H9 (cell line): ENCODE data around the gene FBXL7. TPM values are rescaled to one million over a fixed set of nuclear protein-coding genes. Genes with fewer than 3 reads are reported as not detected.

Source experiments
- DNase-seq: peaks from one replicate; pipeline ENCODE4 v3.0.0-alpha.2; 2017
- H2AFZ ChIP-seq: one replicate; pipeline ENCODE4 v1.6.1; 2013; ENCODE audit warnings: mild to moderate bottlenecking, low read length, control low read depth, moderate library complexity
- H2AK5ac ChIP-seq: 2 replicates; pipeline ENCODE4 v1.6.1; 2013; ENCODE audit warnings: low read length, control low read depth, mixed read lengths; ENCODE audit not compliant: insufficient read length
- H2BK120ac ChIP-seq: one replicate; pipeline ENCODE4 v1.6.1; 2013; ENCODE audit warnings: low read depth, mild to moderate bottlenecking, low read length, control low read depth, inconsistent platforms; ENCODE audit not compliant: poor library complexity, severe bottlenecking
- H2BK12ac ChIP-seq: 2 replicates; pipeline ENCODE4 v1.6.1; 2013; ENCODE audit warnings: low read length, control low read depth, mixed read lengths, low read depth; ENCODE audit not compliant: insufficient read length
- H2BK15ac ChIP-seq: 2 replicates; pipeline ENCODE4 v1.6.1; 2013; ENCODE audit warnings: low read depth, low read length, control low read depth
- H2BK20ac ChIP-seq: one replicate; pipeline ENCODE4 v1.6.1; 2013; ENCODE audit warnings: low read depth, mild to moderate bottlenecking, low read length, control low read depth, inconsistent platforms; ENCODE audit not compliant: poor library complexity, severe bottlenecking
- H2BK5ac ChIP-seq: 2 replicates; pipeline ENCODE4 v1.6.1; 2013; ENCODE audit warnings: low read length, control low read depth, mixed read lengths; ENCODE audit not compliant: insufficient read length
- H3K14ac ChIP-seq: 2 replicates; pipeline ENCODE4 v1.6.1; 2013; ENCODE audit warnings: low read length, control low read depth; ENCODE audit not compliant: insufficient read depth
- H3K18ac ChIP-seq: 2 replicates; pipeline ENCODE4 v1.6.1; 2013; ENCODE audit warnings: low read depth, mild to moderate bottlenecking, mixed read lengths, low read length, control low read depth; ENCODE audit not compliant: insufficient read length
- H3K23ac ChIP-seq: 2 replicates; pipeline ENCODE4 v1.6.1; 2013; ENCODE audit warnings: low read length, control low read depth, mixed read lengths, low read depth; ENCODE audit not compliant: insufficient read length
- H3K23me2 ChIP-seq: 2 replicates; pipeline ENCODE4 v1.6.1; 2013; ENCODE audit warnings: low read depth, mild to moderate bottlenecking, mixed read lengths, low read length, control low read depth; ENCODE audit not compliant: insufficient read length, poor library complexity, severe bottlenecking
- H3K27ac ChIP-seq: 2 replicates; pipeline ENCODE4 v1.5.1; 2013; ENCODE audit warnings: low read length, control low read depth, mixed read lengths, low read depth; ENCODE audit not compliant: insufficient read length
- H3K27me3 ChIP-seq: 2 replicates; pipeline ENCODE4 v1.6.1; 2013; ENCODE audit warnings: low read length, control low read depth, inconsistent platforms; ENCODE audit not compliant: insufficient read depth
- H3K4ac ChIP-seq: 2 replicates; pipeline ENCODE4 v1.6.1; 2013; ENCODE audit warnings: low read depth, mild to moderate bottlenecking, control low read depth, inconsistent platforms, low read length, moderate library complexity
- H3K4me1 ChIP-seq: 2 replicates; pipeline ENCODE4 v1.6.1; 2013; ENCODE audit warnings: low read length, control low read depth, inconsistent platforms; ENCODE audit not compliant: insufficient read depth
- H3K4me2 ChIP-seq: 2 replicates; pipeline ENCODE4 v1.6.1; 2013; ENCODE audit warnings: low read length, control low read depth, mixed read lengths; ENCODE audit not compliant: insufficient read length, insufficient read depth
- H3K56ac ChIP-seq: 2 replicates; pipeline ENCODE4 v1.6.1; 2013; ENCODE audit warnings: low read depth, mild to moderate bottlenecking, mixed read lengths, low read length, control low read depth; ENCODE audit not compliant: insufficient read length
- H3K79me1 ChIP-seq: 2 replicates; pipeline ENCODE4 v1.6.1; 2013; ENCODE audit warnings: low read depth, mild to moderate bottlenecking, moderate library complexity, low read length, control low read depth, inconsistent platforms; ENCODE audit not compliant: insufficient read depth, poor library complexity, severe bottlenecking
- H3K79me2 ChIP-seq: 2 replicates; pipeline ENCODE4 v1.6.1; 2013; ENCODE audit warnings: low read length, control low read depth, inconsistent platforms; ENCODE audit not compliant: insufficient read depth
- H3K9ac ChIP-seq: 2 replicates; pipeline ENCODE4 v1.6.1; 2013; ENCODE audit warnings: low read length, control low read depth, mixed read lengths; ENCODE audit not compliant: insufficient read length; ENCODE audit errors: extremely low read depth
- H3K9me3 ChIP-seq: one replicate; pipeline ENCODE4 v1.6.1; 2013; ENCODE audit warnings: low read depth, low read length, inconsistent platforms; ENCODE audit not compliant: control insufficient read depth
- H3T11ph ChIP-seq: one replicate; pipeline ENCODE4 v1.6.1; 2013; ENCODE audit warnings: mild to moderate bottlenecking, low read length, control low read depth, inconsistent platforms
- H4K20me1 ChIP-seq: one replicate; pipeline ENCODE4 v1.6.1; 2013; ENCODE audit not compliant: control insufficient read depth, insufficient read length, insufficient read depth
- H4K5ac ChIP-seq: 2 replicates; pipeline ENCODE4 v1.6.1; 2013; ENCODE audit warnings: low read depth, mild to moderate bottlenecking, mixed read lengths, low read length, control low read depth; ENCODE audit not compliant: insufficient read length
- H4K8ac ChIP-seq: replicated peaks from 2 replicates; pipeline ENCODE4 v1.6.1; 2013; ENCODE audit warnings: low read length, control low read depth, mixed read lengths, low read depth; ENCODE audit not compliant: insufficient read length
- H4K91ac ChIP-seq: 2 replicates; pipeline ENCODE4 v1.6.1; 2013; ENCODE audit warnings: low read depth, mild to moderate bottlenecking, moderate library complexity, mixed read lengths, low read length, control low read depth; ENCODE audit not compliant: insufficient read length
- H3K27ac Mint-ChIP-seq, 3 experiments: 2 replicates in 2 of 3; 3 replicates in 1 of 3; pipeline ENCODE4 v1.8.0; 2020 to 2021; ENCODE audit warnings: mixed read lengths in 3 of 3, mild to moderate bottlenecking in 1 of 3, moderate library complexity in 1 of 3
- H3K27me3 Mint-ChIP-seq: 2 replicates; pipeline ENCODE4 v1.8.0; 2021; ENCODE audit warnings: low read depth, mild to moderate bottlenecking, moderate library complexity, mixed read lengths
- H3K36me3 Mint-ChIP-seq, 3 experiments: 2 replicates in 2 of 3; 3 replicates in 1 of 3; pipeline ENCODE4 v1.8.0; 2020 to 2021; ENCODE audit warnings: low read depth in 3 of 3, mixed read lengths in 3 of 3; ENCODE audit not compliant: insufficient read depth in 1 of 3
- H3K4me1 Mint-ChIP-seq, 2 experiments: 2 replicates each; pipeline ENCODE4 v1.8.0; 2020; ENCODE audit warnings: mixed read lengths in 2 of 2
- H3K4me3 Mint-ChIP-seq, 2 experiments: 2 replicates in 1 of 2; 3 replicates in 1 of 2; pipeline ENCODE4 v1.8.0; 2020 to 2021; ENCODE audit warnings: mild to moderate bottlenecking in 2 of 2, mixed read lengths in 2 of 2, moderate library complexity in 1 of 2
- H3K9me3 Mint-ChIP-seq, 2 experiments: 2 replicates in 1 of 2; 3 replicates in 1 of 2; pipeline ENCODE4 v1.8.0; 2020; ENCODE audit warnings: mild to moderate bottlenecking in 2 of 2, mixed read lengths in 2 of 2, moderate library complexity in 1 of 2
- WGBS: extraction: QIAGEN DNeasy Blood & Tissue Kit; methylation state at CpG from one replicate; pipeline ENCODE4 v1.1.7; 2013; ENCODE audit warnings: missing lambda C conversion rate, low lambda C conversion rate, mixed read lengths; ENCODE audit not compliant: insufficient read length; ENCODE audit errors: extremely low coverage; 5-methylcytosine and 5-hydroxymethylcytosine counted together
- total RNA-seq: library from RNA; stranded (reverse); gene quantifications from 2 replicates; pipeline ENCODE4 v1.2.1, GENCODE V29; 2021
- TF ChIP-seq, protein P1 (sequence below): fragments of 200-600 bp; sonication (generic); conservative IDR thresholded peaks from 3 replicates; pipeline ENCODE4 v1.8.0; 2021; ENCODE audit warnings: antibody characterized with exemption, mild to moderate bottlenecking

Gene FBXL7
- total RNA-seq, 1 experiment from 2014 or later = 14.6 TPM

- no peaks in the 10 kb centered on the region for H3K9me3 ChIP-seq
- no peak overlapping the region for H3K27ac ChIP-seq
- TF ChIP-seq, protein P1, sequence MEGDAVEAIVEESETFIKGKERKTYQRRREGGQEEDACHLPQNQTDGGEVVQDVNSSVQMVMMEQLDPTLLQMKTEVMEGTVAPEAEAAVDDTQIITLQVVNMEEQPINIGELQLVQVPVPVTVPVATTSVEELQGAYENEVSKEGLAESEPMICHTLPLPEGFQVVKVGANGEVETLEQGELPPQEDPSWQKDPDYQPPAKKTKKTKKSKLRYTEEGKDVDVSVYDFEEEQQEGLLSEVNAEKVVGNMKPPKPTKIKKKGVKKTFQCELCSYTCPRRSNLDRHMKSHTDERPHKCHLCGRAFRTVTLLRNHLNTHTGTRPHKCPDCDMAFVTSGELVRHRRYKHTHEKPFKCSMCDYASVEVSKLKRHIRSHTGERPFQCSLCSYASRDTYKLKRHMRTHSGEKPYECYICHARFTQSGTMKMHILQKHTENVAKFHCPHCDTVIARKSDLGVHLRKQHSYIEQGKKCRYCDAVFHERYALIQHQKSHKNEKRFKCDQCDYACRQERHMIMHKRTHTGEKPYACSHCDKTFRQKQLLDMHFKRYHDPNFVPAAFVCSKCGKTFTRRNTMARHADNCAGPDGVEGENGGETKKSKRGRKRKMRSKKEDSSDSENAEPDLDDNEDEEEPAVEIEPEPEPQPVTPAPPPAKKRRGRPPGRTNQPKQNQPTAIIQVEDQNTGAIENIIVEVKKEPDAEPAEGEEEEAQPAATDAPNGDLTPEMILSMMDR = no peak
- no peak overlapping the region for H4K8ac ChIP-seq
- H2AFZ ChIP-seq = no peak overlapping the region
- H3K79me2 ChIP-seq = no peaks in the 10 kb centered on the region
- H4K20me1 ChIP-seq = no peaks in the 10 kb centered on the region
- no peak overlapping the region for H3K56ac ChIP-seq
- H3K27me3 ChIP-seq = no peaks in the 10 kb centered on the region
- Mint-ChIP-seq H3K36me3 (peaks cover 1 to 4% (median 2%) of the 10 kb centered on the region in 3 experiments; a peak in 4 of 7 replicates), H3K9me3 (0 out of 5 replicates have a peak, but pooled peaks cover 0 to 2% of the 10 kb centered on the region in 2 experiments), H3K4me1 (peaks cover 30 to 33% of the 10 kb centered on the region in 2 experiments), H3K27me3 (no peaks in the 10 kb centered on the region), H3K27ac (peak overlapping the region; percentile 7 to 95 (median 93); a peak in 6 of 7 replicates), H3K4me3 (peak overlapping the region in 1 of 2 experiments; percentile 33; a peak in 1 of 5 replicates)
- no peak overlapping the region for H2BK12ac ChIP-seq
- no CpG with 5 or more reads among the region's 7 CpGs for WGBS
- peak overlapping the region; percentile 56 for H2BK5ac ChIP-seq
- H3K79me1 ChIP-seq = no peaks in the 10 kb centered on the region
- no peak overlapping the region for H2BK20ac ChIP-seq
- H3K23ac ChIP-seq = no peak overlapping the region
- no peak overlapping the region for H4K91ac ChIP-seq
- H2AK5ac ChIP-seq = no peak overlapping the region
- H3K18ac ChIP-seq = no peak overlapping the region
- no peaks in the 10 kb centered on the region for H3K23me2 ChIP-seq
- H2BK120ac ChIP-seq = no peak overlapping the region
- H3K14ac ChIP-seq = no peak overlapping the region
- no peak overlapping the region for H3K9ac ChIP-seq
- no peak overlapping the region for H2BK15ac ChIP-seq
- H4K5ac ChIP-seq = no peak overlapping the region
- H3K4ac ChIP-seq = no peak overlapping the region
- H3K4me1 ChIP-seq = peaks cover 12% of the 10 kb centered on the region; the same call in 1 of the 2 replicates
- H3T11ph ChIP-seq = peak overlapping the region; percentile 45
- H3K4me2 ChIP-seq = peak overlapping the region; percentile 30
- DNase-seq = no peak
These were observed 145.6 kb downstream of the FBXL7 start for GRCh38 chr5:15645381-15646160.
